Tibial nerve (tissue), 4 donors: ENCODE results near the gene DCAF17.

Experiments
- EP300 ChIP-seq, 2 donors: sonication (generic); formaldehyde crosslinking; IDR thresholded peaks; one replicate each; pipeline ENCODE4 v1.6.1; 2017; ENCODE audit warnings: antibody characterized with exemption in 2 of 2, mild to moderate bottlenecking in 1 of 2
- TF ChIP-seq, protein P1 (sequence below), 5 experiments: fragments of 200-600 bp in 3 of 5; fragments of 450-650 bp in 2 of 5; sonication (generic) in 3 of 5; IDR thresholded peaks; one replicate each; pipeline ENCODE4 v1.5.1; 2016 to 2019; ENCODE audit warnings: antibody characterized with exemption in 5 of 5, mild to moderate bottlenecking in 3 of 5, moderate library complexity in 2 of 5

DNA sequence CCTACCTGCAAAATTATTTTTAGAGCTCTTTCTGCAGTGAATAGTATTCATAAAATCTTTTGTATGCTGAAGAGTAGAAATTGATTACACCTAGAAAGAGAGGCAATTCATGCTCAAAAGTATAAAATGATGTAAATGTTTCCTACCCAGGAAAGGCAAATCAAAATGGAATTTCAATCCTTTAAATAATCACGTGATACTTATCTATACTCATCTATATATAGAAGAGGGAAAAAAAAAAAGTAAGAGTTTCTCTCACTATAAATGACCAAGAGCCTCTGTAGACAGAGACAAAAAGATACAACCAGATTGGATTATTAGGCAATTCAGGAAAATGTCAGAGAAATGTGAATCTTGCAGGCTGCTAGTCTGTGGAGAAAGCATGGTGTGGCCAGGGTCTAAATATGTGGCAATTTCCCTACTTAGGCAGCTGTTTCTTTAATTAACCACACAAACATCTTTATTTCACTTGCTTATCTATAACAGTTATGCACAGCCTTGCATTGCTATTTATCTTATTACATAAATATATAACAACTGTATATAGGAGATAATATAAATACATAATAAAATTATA, 39.8 kb upstream of the DCAF17 start:
- TF ChIP-seq, protein P1, sequence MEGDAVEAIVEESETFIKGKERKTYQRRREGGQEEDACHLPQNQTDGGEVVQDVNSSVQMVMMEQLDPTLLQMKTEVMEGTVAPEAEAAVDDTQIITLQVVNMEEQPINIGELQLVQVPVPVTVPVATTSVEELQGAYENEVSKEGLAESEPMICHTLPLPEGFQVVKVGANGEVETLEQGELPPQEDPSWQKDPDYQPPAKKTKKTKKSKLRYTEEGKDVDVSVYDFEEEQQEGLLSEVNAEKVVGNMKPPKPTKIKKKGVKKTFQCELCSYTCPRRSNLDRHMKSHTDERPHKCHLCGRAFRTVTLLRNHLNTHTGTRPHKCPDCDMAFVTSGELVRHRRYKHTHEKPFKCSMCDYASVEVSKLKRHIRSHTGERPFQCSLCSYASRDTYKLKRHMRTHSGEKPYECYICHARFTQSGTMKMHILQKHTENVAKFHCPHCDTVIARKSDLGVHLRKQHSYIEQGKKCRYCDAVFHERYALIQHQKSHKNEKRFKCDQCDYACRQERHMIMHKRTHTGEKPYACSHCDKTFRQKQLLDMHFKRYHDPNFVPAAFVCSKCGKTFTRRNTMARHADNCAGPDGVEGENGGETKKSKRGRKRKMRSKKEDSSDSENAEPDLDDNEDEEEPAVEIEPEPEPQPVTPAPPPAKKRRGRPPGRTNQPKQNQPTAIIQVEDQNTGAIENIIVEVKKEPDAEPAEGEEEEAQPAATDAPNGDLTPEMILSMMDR (IDR thresholded peaks at IDR 0.05) = no peak
- no peak for TF ChIP-seq EP300 (IDR thresholded peaks at IDR 0.05)
